Mucosa of rectum (tissue), 2 donors: ENCODE results near the gene PRSS22.

Experiments
- H3K27ac ChIP-seq, 2 donors: one replicate each; pipeline ENCODE4 v1.7.0; 2013; ENCODE audit warnings: inconsistent platforms in 2 of 2, low read depth in 2 of 2, low read length in 2 of 2
- H3K27me3 ChIP-seq, 2 donors: one replicate each; pipeline ENCODE4 v1.7.0; 2013; ENCODE audit warnings: low read length in 2 of 2; ENCODE audit not compliant: control insufficient read depth in 2 of 2, insufficient read depth in 2 of 2
- H3K36me3 ChIP-seq, 2 donors: one replicate each; pipeline ENCODE4 v1.7.0; 2013; ENCODE audit warnings: low read length in 2 of 2; ENCODE audit not compliant: control insufficient read depth in 2 of 2, insufficient read depth in 2 of 2
- H3K4me1 ChIP-seq, 2 donors: one replicate each; pipeline ENCODE4 v1.7.0; 2013; ENCODE audit warnings: low read length in 2 of 2, mild to moderate bottlenecking in 1 of 2; ENCODE audit not compliant: control insufficient read depth in 2 of 2, insufficient read depth in 2 of 2
- H3K4me3 ChIP-seq, 2 donors: one replicate each; pipeline ENCODE4 v1.7.0; 2013; ENCODE audit warnings: low read length in 2 of 2
- H3K9ac ChIP-seq, 2 donors: one replicate each; pipeline ENCODE4 v1.7.0; 2013; ENCODE audit warnings: low read length in 2 of 2, low read depth in 1 of 2, mild to moderate bottlenecking in 1 of 2
- H3K9me3 ChIP-seq, 2 donors: one replicate each; pipeline ENCODE4 v1.7.0; 2013; ENCODE audit warnings: low read length in 2 of 2; ENCODE audit not compliant: control insufficient read depth in 2 of 2
- donor health status: healthy.
- donor health status: Normal muscosa, but diverticular disease.

Gene PRSS22

DNA sequence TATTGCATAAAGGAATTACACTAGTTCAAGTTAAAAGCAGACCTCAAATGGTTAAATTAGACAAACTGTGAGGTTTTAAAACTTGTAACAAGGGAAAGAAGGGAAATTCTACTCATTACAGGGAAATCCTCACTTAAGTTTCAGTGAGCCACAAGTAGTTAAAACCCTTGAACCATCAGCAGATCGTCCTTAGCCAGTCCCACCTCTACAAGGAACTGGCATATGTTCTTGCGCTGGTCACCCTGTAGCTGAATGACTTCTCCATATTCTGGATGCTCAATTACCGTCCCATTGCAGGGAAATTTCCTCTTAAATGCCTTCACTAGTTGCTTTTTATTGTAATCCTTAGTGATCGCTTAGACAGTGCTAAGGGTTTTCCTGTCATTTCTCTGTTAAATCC lies 35.5 kb downstream of the PRSS22 start:
- no peak overlapping the region for H3K9ac ChIP-seq
- no peak overlapping the region for H3K27ac ChIP-seq
- H3K4me1 ChIP-seq, result peaks cover 0 to 2% of the 10 kb centered on the region in 2 donors
- no peaks in the 10 kb centered on the region for H3K9me3 ChIP-seq
- no peaks in the 10 kb centered on the region for H3K27me3 ChIP-seq
- no peaks in the 10 kb centered on the region for H3K36me3 ChIP-seq
- no peak overlapping the region for H3K4me3 ChIP-seq

DNA sequence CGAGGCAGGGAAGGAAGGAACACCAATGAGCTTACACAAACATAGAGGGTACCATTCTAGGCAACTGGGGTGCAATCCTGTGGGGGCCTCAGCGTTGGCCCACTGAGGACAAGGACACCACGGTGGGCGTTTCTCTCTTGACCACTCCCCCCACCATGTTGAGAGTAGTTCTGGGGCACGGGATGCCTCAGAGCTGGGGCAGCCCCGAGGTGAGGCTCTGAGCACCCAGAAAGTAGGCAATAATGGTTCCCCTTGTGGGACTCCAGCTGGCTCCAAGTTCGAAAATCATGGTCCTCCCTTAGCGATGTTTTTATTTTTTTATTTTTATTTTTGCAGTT lies 35.8 kb downstream of the PRSS22 start:
- H3K9ac ChIP-seq, result no peak overlapping the region
- no peaks in the 10 kb centered on the region for H3K36me3 ChIP-seq
- H3K4me1 ChIP-seq, result peaks cover 0 to 2% of the 10 kb centered on the region in 2 donors
- H3K27ac ChIP-seq, result no peak overlapping the region
- H3K27me3 ChIP-seq, result no peaks in the 10 kb centered on the region
- H3K9me3 ChIP-seq, result no peaks in the 10 kb centered on the region
- no peak overlapping the region for H3K4me3 ChIP-seq

DNA sequence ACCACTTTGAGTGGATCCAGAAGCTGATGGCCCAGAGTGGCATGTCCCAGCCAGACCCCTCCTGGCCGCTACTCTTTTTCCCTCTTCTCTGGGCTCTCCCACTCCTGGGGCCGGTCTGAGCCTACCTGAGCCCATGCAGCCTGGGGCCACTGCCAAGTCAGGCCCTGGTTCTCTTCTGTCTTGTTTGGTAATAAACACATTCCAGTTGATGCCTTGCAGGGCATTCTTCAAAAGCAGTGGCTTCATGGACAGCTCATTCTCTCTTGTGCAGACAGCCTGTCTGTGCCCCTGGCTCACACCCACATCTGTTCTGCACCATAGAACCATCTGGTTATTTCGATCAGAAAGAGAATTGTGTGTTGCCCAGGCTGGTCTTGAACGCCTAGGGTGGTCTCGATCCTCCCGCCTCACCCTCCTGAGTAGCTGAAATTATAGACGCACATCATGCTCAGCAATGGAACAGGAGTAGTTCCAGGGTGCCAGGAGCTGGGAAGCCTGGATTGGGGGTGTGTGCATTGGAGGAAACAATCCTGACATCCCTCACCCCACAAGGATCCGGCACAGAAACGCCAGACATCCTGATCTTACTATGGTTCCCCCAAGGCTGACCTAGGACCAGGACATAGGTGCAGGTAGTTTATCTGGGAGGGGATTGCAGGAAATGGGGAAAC lies 36.3 kb downstream of the PRSS22 start:
- Histone ChIP-seq H3K9me3 (no peaks in the 10 kb centered on the region), H3K27me3 (no peaks in the 10 kb centered on the region), H3K9ac (no peak overlapping the region), H3K4me1 (peaks cover 0 to 2% of the 10 kb centered on the region in 2 donors), H3K4me3 (no peak overlapping the region), H3K36me3 (no peaks in the 10 kb centered on the region), H3K27ac (no peak overlapping the region)

DNA sequence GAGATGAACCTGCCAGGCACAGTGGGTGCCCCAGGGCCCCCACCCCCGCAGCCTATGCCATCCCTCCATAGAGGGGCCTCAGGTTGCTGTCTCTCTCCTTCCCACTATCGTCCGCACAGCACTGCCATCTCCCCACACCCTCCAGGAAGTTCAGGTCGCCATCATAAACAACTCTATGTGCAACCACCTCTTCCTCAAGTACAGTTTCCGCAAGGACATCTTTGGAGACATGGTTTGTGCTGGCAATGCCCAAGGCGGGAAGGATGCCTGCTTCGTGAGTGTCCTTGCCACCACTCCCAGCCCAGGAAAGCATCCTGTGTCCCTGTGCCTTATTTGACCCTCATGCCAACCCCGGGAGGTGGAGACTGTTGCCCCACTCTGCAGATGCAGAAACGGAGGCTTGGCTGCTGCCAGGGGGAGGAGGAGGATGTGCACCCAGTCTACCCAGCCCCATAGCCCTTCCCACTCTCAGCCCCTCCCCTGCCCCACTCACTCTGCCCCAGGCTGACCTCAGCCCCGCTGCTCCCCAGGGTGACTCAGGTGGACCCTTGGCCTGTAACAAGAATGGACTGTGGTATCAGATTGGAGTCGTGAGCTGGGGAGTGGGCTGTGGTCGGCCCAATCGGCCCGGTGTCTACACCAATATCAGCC lies 37.0 kb downstream of the PRSS22 start:
- Histone ChIP-seq H3K9ac (no peak overlapping the region), H3K36me3 (no peaks in the 10 kb centered on the region), H3K27ac (no peak overlapping the region), H3K4me1 (peaks cover 0 to 2% of the 10 kb centered on the region in 2 donors), H3K27me3 (no peaks in the 10 kb centered on the region), H3K4me3 (no peak overlapping the region), H3K9me3 (no peaks in the 10 kb centered on the region)

DNA sequence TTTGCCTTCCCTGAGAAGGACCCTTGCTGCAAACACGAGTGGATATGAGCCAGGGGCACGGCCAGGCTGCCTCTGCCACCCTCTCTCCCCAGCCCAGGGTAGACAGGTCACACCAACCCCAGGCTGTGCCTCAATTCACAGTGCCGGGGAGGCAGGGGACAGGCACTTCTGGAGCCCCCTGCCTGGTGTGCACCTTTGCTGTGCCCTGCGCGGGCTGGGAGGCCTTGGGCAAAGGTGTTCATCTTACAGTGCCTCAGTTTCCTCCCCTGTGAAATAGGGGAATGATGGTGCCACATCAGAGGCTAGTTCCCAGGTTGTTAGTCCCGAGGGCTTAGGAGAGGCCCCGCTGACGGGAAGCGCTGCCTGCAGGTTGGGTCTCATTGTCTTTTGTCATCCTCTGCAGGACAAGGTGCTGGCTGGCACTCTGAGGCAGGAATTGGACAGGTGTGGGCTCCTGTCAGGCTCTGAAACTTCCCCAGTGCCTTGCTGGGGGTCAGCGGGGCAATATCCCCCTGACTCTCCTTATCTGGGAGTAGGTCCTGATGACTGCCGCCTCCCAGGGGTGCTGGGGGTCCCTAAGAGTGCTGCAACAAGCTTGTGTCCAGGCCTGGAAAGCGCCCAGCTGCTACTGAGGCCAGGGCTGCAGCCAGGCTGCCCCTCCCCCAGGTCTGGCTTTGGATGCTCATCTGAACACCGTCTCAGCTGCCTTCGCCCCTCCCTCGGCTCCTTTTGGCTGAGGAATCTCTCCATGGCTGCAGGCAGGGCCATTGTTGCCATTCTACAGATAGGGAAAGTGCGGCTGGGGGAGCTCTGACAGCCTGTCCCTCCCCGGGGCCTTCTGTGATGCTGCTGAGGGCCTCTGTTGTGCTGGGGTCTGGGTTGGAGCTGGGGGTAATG lies 37.8 kb downstream of the PRSS22 start:
- Histone ChIP-seq H3K27ac (no peak overlapping the region), H3K9me3 (no peaks in the 10 kb centered on the region), H3K4me1 (peaks cover 0 to 2% of the 10 kb centered on the region in 2 donors), H3K4me3 (no peak overlapping the region), H3K36me3 (no peaks in the 10 kb centered on the region), H3K9ac (no peak overlapping the region), H3K27me3 (no peaks in the 10 kb centered on the region)

DNA sequence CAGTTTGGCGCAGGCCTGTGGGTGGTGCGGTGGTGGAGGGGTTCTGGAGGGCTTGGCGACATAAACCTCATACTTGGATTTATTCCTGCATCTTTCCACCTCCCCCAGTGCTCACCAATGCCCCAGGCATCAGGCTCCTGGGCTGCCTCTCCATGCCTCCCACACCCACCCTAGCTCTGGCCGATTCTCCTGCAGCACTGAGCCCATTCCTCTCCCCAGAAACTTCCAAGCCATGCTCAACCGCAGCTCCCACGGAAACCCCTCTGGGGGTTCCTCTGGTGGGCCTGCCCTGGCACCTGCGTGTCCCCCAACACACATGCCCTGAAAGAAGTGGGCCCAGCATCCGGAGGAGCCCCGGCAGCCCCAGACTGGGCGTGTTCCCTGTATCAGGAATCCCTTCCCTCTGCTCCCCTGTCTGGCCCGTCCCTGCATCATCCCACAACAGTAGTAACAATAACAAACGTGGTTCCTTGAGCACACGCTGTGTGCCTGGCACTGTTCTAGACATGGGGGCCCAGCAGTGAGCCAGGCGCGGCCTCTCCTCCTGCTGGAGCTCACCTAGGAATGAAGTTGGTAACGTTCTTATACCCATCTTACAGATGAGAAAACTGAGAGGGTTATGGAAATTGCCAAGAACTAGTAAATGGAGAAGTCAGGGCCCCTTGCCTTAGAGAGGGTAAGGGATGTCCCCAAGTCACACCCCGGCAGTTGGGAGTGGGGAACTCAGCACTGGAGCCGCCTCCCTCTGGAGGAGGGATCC lies 38.6 kb downstream of the PRSS22 start:
- H3K27ac ChIP-seq, result no peak overlapping the region
- H3K9me3 ChIP-seq, result no peaks in the 10 kb centered on the region
- no peak overlapping the region for H3K4me3 ChIP-seq
- H3K36me3 ChIP-seq, result no peaks in the 10 kb centered on the region
- peaks cover 0 to 2% of the 10 kb centered on the region in 2 donors for H3K4me1 ChIP-seq
- no peaks in the 10 kb centered on the region for H3K27me3 ChIP-seq
- no peak overlapping the region for H3K9ac ChIP-seq

DNA sequence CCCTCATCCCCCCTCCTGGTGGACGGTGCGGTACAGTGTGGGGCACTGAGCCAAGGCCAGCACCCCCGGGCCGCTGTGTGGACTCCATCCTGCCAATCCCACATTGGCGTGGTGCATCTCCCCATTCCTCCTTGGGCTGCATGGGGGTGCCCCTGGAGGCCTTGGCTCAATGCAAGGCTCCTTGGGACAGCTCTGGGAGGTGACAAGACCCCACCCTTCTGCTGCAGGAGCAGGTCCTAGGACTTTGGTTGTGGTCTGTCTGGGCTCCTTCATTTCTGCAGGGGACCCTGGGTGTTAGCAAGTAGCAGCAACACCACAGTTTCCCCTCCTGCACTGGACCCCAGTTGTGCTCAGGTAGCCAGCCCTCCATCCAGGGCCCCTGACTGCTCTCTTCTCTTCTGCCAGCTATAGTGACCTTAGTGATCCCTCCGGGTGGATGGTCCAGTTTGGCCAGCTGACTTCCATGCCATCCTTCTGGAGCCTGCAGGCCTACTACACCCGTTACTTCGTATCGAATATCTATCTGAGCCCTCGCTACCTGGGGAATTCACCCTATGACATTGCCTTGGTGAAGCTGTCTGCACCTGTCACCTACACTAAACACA lies 39.6 kb downstream of the PRSS22 start:
- Histone ChIP-seq H3K36me3 (no peaks in the 10 kb centered on the region), H3K9me3 (no peaks in the 10 kb centered on the region), H3K4me3 (no peak overlapping the region), H3K27me3 (no peaks in the 10 kb centered on the region), H3K9ac (no peak overlapping the region), H3K27ac (no peak overlapping the region), H3K4me1 (peaks cover 0 to 2% of the 10 kb centered on the region in 2 donors)

DNA sequence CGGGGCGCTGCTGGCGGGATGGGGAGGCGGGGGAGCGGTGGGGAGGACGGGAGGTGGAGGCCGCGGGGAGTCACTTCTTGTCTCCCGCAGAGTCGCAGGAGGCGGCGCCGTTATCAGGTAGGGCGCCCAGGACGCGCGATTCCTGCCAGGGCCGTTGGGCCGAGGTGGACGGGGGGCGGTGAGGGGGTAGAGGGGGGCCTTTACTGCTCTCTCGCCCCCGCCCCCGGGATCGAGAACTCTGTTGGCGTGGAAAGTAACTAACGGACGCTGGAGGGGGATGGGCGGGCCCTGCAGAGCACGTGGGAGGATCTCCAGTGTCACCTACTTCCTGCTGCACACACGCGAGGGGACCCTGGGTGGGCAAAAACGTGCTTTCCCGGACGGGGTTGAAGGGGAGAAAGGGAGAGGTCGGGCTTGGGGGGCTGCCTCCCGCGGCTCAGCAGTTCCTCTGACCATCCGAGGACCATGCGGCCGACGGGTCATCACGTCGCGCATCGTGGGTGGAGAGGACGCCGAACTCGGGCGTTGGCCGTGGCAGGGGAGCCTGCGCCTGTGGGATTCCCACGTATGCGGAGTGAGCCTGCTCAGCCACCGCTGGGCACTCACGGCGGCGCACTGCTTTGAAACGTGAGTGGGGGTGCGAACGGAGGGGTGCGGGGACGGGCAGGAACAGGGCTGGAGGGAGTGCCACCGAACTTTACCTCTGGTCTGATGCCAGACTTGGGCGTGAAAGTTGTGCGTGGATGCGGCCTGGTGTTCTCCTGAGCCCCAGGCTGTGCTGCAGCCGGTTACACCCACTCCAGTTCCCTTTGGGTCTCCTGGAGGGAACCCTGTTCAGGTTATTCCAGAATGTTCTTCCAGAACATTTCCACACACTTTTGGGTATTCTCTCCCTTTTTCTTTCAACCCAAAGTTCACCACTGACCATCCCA lies 40.4 kb downstream of the PRSS22 start:
- Histone ChIP-seq H3K4me3 (no peak overlapping the region), H3K9ac (no peak overlapping the region), H3K27ac (no peak overlapping the region), H3K4me1 (no peaks in the 10 kb centered on the region), H3K27me3 (no peaks in the 10 kb centered on the region), H3K9me3 (no peaks in the 10 kb centered on the region), H3K36me3 (no peaks in the 10 kb centered on the region)

DNA sequence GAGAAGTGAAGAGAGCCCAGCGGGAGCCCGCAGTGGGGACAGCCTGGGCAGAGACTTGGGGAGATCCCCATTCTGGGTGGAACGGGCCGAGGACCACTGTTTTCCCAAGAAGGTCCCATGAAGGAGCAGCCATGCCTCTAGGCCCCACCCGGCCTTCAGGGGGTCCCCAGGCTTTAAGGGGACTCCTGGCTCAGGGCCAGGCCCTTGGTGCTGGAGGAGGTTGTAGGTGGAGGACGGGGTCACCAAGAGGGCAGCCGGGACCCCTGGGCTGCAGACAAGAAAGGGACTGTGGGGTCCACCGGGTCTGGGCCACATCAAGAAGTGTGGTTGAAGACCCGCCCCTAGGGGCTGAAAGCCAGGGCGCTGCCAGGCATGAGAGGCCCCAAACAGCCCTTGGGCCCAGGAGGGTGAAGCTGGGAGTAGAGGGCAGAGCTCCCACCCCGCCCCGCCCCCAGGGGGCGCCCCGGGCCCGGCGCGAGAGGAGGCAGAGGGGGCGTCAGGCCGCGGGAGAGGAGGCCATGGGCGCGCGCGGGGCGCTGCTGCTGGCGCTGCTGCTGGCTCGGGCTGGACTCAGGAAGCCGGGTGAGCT lies 41.1 kb downstream of the PRSS22 start, which contains the start of gene PRSS21:
Gene PRSS21 (plus strand): TSS at position 487 of the 589 bp plus-strand sequence. CDS start 32 bp downstream, at position 519.
- Histone ChIP-seq H3K27ac (no peak within 1 kb of the TSS), H3K27me3 (peaks cover 0 to 3% of the 10 kb centered on the region in 2 donors), H3K4me1 (no peaks in the 10 kb centered on the region), H3K9ac (no peak within 1 kb of the TSS), H3K4me3 (no peak within 1 kb of the TSS), H3K36me3 (no peaks in the 10 kb centered on the region), H3K9me3 (no peaks in the 10 kb centered on the region)
